IPS-18a (cell line): ENCODE measurements around the gene TYW1.
"Not testable (repeated sequence)": the region's sequence is repeated elsewhere in the genome, so short reads cannot be mapped to it uniquely, and the experiment has no call there.

Experiments used
- H3K27ac ChIP-seq: one replicate; pipeline ENCODE4 v1.5.1; 2013; ENCODE audit warnings: low read length
- H3K27me3 ChIP-seq: one replicate; pipeline ENCODE4 v1.6.1; 2013; ENCODE audit warnings: mild to moderate bottlenecking, low read length; ENCODE audit not compliant: control insufficient read depth, insufficient read depth
- H3K36me3 ChIP-seq: one replicate; pipeline ENCODE4 v1.6.1; 2013; ENCODE audit warnings: low read depth, low read length; ENCODE audit not compliant: control insufficient read depth
- H3K4me1 ChIP-seq: one replicate; pipeline ENCODE4 v1.6.1; 2013; ENCODE audit warnings: low read depth, low read length; ENCODE audit not compliant: control insufficient read depth
- H3K4me3 ChIP-seq: one replicate; pipeline ENCODE4 v1.5.1; 2013; ENCODE audit warnings: low read length
- H3K9ac ChIP-seq: one replicate; pipeline ENCODE4 v1.6.1; 2013; ENCODE audit warnings: mild to moderate bottlenecking, low read length, moderate library complexity
- H3K9me3 ChIP-seq: one replicate; pipeline ENCODE4 v1.6.1; 2013; ENCODE audit warnings: low read depth, low read length; ENCODE audit not compliant: control insufficient read depth

Gene TYW1, protein sequence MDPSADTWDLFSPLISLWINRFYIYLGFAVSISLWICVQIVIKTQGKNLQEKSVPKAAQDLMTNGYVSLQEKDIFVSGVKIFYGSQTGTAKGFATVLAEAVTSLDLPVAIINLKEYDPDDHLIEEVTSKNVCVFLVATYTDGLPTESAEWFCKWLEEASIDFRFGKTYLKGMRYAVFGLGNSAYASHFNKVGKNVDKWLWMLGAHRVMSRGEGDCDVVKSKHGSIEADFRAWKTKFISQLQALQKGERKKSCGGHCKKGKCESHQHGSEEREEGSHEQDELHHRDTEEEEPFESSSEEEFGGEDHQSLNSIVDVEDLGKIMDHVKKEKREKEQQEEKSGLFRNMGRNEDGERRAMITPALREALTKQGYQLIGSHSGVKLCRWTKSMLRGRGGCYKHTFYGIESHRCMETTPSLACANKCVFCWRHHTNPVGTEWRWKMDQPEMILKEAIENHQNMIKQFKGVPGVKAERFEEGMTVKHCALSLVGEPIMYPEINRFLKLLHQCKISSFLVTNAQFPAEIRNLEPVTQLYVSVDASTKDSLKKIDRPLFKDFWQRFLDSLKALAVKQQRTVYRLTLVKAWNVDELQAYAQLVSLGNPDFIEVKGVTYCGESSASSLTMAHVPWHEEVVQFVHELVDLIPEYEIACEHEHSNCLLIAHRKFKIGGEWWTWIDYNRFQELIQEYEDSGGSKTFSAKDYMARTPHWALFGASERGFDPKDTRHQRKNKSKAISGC

DNA sequence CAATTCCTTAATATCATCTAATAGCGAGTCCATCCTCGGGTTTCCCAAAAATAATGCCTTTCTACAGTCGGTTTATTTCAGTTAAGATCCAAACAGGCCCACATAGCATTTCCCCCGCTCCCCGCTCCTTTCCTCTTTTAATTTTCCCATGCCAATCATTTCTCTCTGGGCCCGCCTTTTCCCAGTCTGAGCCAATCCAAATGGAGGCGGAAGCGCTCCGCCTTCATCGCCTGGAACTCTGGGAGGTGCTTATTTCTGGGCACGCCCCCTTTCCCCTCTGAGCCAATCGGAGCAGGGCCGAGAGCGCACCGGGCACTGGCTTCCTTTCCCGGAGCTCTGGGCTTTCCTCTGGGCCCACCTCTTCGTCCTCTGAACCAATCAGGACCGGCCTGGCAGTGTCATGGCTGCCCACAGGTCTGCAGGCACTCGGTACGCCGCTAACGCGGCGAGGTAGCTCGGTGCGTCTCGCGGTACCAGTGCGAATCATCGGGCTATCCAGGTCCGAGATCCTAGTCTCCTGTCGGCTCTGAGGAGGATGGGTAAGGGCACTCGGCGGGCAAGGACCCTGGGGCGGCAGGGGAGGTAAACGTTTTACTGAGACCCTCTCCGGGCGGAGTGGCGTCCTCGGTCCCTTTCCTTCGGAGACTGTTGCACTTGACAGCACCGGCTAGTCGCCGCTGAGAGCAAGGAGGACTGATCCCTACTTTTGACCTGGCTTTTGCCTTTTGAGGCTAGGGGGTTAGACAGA is at the start of gene TYW1:
TYW1 (plus strand) TSS at position 390 of the 748 bp plus-strand sequence; CDS start at position 536, 146 bp downstream.
- H3K27me3 ChIP-seq, H3K9me3 ChIP-seq, H3K4me1 ChIP-seq, H3K27ac ChIP-seq: not testable (repeated sequence)
- H3K9ac ChIP-seq = peak within 1 kb of the TSS; percentile 78
- H3K36me3 ChIP-seq = peaks cover 10% of the 10 kb centered on the region
- peak within 1 kb of the TSS; percentile 94 for H3K4me3 ChIP-seq

DNA sequence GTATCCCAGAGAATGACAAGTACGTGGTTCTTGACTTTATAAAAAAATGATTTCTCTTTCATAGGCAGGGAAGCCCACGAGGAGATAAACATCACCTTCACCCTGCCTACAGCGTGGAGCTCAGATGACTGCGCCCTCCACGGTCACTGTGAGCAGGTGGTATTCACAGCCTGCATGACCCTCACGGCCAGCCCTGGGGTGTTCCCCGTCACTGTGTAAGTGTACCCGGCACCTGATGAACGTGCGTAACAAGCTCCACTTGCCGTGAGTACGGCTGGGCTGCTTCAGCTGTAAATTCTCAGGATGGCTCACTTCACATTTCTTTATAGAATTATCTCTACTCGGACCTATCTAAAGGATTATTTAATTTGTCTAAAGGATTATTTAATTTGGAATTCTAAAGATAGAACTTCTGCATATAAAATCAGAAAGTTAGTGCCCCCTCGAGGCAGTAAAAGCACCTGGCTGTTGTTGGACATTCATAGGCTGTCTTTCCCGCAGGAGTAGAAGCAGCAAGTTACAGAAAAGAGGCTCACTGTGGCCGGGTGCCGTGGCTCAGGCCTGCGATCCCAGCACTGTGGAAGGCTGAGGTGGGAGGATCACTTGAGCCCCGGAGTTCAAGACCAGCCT is 48.0 kb upstream of the TYW1 start:
- no peaks in the 10 kb centered on the region for H3K4me1 ChIP-seq
- H3K9me3 ChIP-seq = no peaks in the 10 kb centered on the region
- H3K9ac ChIP-seq = no peak overlapping the region
- no peaks in the 10 kb centered on the region for H3K27me3 ChIP-seq
- peaks cover 55% of the 10 kb centered on the region for H3K36me3 ChIP-seq
- H3K4me3 ChIP-seq = no peak overlapping the region
- H3K27ac ChIP-seq = no peak overlapping the region

DNA sequence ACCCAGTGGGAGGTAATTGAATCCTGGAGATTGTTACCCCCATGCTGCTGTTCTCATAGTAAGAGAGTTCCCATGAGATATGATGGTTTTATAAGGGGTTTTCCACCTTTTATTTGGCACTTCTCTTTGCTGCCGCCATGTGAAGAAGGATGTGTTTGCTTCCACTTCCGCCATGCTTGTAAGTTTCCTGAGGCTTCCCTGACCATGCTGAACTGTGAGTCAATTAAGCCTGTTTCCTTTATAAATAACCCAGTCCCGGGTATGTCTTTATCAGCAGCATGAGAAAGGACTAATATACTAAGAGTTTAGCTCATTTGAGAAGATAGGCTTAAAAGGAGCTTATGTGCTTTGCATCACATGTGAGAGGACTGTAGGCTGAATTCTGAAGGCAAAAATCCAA is 46.3 kb upstream of the TYW1 start:
- Histone ChIP-seq H3K9me3 (no peaks in the 10 kb centered on the region), H3K4me3 (no peak overlapping the region), H3K4me1 (no peaks in the 10 kb centered on the region), H3K9ac (no peak overlapping the region), H3K27ac (no peak overlapping the region), H3K36me3 (peaks cover 53% of the 10 kb centered on the region), H3K27me3 (no peaks in the 10 kb centered on the region)

DNA sequence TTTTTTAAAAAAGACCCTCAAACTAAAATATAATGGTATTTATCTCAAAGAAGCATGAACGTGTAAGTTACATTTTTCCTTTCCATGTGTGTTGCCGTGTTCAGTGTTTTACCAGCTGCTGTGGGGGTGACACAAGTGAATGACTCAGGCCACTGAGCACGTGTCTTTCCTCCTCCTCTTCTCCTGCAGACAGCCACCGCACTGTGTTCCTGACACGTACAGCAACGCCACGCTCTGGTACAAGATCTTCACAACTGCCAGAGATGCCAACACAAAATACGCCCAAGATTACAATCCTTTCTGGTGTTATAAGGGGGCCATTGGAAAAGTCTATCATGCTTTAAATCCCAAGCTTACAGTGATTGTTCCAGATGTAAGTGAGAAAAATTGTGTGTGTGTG is 45.9 kb upstream of the TYW1 start:
- Histone ChIP-seq H3K4me3 (no peak overlapping the region), H3K9ac (no peak overlapping the region), H3K4me1 (no peaks in the 10 kb centered on the region), H3K27ac (no peak overlapping the region), H3K9me3 (no peaks in the 10 kb centered on the region), H3K36me3 (peaks cover 55% of the 10 kb centered on the region), H3K27me3 (no peaks in the 10 kb centered on the region)

DNA sequence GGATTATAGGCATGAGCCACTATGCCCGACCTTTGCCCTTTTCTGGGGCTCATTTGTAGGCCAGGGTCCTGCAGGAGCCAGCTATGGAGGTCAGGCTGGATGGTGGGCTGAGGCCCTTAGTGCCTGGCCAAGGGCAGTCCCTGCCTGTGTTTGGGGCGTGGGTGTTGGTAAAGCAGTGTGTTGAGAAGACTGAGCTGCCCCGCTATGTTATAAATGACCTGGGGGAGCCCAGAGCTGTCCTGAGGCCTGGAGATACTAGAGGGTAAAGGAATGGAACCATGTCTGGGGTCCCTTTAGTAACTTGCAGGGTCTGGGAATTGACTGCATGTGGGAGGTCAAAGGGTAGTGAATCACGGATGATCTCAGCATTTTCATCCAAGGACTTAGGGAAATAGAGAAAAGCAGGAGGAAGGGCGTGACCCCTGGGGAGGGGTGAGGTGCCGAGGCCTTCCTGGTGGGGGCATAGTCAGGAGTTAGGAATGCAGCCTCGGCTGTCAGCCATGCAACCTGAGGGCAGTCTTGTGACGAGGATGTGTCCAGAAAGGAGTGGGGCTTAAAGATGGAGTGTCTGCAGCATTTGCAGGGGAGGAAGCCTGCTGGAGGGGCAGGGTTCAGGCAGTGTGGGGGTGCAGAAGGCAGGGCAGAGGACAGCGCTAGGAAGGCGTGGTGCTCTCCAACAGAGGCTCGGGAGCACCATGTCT is 44.1 kb upstream of the TYW1 start:
- H3K9me3 ChIP-seq = no peaks in the 10 kb centered on the region
- H3K27me3 ChIP-seq = no peaks in the 10 kb centered on the region
- H3K9ac ChIP-seq = no peak overlapping the region
- H3K4me1 ChIP-seq = no peaks in the 10 kb centered on the region
- H3K36me3 ChIP-seq = peaks cover 67% of the 10 kb centered on the region
- no peak overlapping the region for H3K4me3 ChIP-seq
- no peak overlapping the region for H3K27ac ChIP-seq

DNA sequence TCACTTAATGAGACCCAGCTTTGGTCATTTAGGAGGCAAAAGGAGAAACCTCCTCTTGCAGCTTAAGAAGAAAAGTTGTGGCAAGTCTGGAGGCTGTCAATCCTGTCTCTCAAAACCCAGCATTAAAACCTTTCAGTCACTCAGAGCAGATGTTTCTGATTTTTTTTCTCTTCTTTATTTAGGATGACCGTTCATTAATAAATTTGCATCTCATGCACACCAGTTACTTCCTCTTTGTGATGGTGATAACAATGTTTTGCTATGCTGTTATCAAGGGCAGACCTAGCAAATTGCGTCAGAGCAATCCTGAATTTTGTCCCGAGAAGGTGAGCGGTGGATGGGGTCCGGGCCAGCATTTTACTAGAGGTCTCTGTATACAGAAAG is 43.6 kb upstream of the TYW1 start:
- H3K9ac ChIP-seq = no peak overlapping the region
- no peak overlapping the region for H3K4me3 ChIP-seq
- no peaks in the 10 kb centered on the region for H3K27me3 ChIP-seq
- H3K36me3 ChIP-seq = peaks cover 72% of the 10 kb centered on the region
- H3K9me3 ChIP-seq = no peaks in the 10 kb centered on the region
- H3K27ac ChIP-seq = no peak overlapping the region
- no peaks in the 10 kb centered on the region for H3K4me1 ChIP-seq

DNA sequence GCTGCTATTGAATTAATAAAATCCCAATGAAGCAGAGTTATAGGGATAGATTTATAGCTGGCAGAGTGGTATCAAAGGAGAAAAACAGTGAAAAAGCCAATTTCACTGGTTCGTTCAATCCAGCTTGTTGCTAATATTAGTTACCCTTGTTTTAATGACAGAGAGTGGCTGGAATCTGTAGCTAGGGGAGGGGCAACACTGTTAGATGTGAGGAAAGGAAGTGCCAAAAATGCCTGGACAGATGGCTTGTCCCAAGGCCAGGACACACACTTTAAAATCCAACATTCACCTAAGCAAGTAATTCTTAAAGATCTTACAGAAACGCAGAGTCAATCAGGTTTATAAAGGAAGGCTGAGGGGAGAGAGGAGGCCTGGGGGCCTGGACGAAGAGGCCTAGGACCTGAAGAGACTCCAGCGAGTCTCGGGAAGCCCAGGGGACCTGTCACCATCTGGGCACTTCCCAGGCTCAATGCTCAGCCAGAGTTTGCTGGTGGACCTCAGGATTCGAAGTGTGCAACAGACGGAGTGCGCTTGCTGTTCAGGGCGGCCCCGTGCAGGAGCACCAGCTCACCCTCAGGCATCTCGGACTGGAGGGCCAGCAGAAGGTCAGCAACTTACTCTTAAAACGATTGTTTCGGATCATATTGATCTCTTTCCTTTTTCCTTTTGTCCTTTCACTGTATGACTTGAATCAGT is 38.9 kb upstream of the TYW1 start:
- no peak overlapping the region for H3K27ac ChIP-seq
- no peaks in the 10 kb centered on the region for H3K9me3 ChIP-seq
- H3K4me1 ChIP-seq = no peaks in the 10 kb centered on the region
- no peak overlapping the region for H3K9ac ChIP-seq
- H3K4me3 ChIP-seq = no peak overlapping the region
- no peaks in the 10 kb centered on the region for H3K27me3 ChIP-seq
- peaks cover 45% of the 10 kb centered on the region for H3K36me3 ChIP-seq

DNA sequence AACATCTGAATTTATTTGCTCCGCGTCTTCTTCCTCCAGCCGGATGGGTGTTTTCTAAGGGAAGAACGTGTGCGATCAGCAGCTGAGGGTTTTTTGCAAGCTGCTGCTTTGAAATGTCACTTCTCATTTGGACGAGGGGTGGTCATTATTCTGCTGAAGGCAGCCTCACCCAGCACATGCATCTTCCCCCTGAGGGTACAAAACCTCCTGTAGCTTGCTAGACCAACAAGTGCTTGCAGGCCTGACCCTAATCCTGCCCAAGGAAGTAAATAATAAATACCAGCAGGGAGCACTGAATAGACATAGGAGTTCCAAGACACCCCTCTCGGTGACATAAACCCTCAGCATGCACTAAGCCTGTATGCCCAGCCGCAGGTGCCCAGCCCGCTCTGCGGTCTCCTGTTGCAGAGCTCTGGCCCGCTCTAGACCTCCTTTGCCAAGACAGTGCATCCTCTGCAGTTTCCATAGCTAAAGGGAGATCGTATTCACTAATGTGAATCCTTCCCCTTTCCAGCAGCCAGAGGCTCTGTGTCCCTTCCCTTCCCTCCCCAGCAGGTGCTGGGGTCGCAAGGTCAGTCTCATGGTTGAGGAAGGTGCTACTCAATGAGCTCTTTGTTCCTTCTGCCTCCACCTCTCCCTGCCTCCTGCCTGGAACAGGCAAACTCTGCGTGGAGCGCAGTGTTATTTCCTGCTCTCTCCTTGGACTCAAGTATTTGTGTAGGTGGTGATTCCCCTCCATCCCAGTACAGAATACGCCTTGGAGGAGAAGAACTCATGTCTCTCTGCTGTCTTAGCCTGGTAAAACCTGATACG is 37.9 kb upstream of the TYW1 start:
- Histone ChIP-seq H3K4me1 (no peaks in the 10 kb centered on the region), H3K27me3 (no peaks in the 10 kb centered on the region)

DNA sequence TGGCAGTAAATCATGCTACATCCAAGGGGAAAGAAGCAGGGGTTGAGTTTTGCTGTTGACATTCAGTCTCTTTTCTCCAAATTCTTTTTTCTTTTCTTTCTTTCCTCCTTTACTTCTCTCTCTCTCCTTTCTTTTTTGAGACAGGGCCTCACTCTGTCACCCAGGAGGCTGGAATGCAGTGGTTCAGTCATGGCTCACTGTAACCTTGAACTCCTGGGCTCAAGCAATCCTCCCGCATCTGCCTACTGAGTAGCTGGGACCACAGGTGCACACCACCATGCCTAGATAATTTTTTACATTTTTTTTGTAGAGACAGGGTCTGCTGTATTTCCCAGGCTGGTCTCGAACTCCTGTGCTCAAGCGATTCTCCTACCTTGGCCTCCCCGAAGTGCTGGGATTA is 36.4 kb upstream of the TYW1 start:
- Histone ChIP-seq H3K36me3 (peaks cover 29% of the 10 kb centered on the region), H3K9me3 (no peaks in the 10 kb centered on the region), H3K27me3 (no peaks in the 10 kb centered on the region), H3K27ac (no peak overlapping the region), H3K4me1 (no peaks in the 10 kb centered on the region), H3K9ac (no peak overlapping the region), H3K4me3 (no peak overlapping the region)

More for the DNA sequence above, 37.9 kb upstream of the TYW1 start:
- Histone ChIP-seq H3K27ac (no peak overlapping the region), H3K9ac (no peak overlapping the region), H3K9me3 (no peaks in the 10 kb centered on the region), H3K36me3 (peaks cover 36% of the 10 kb centered on the region), H3K4me3 (no peak overlapping the region)

DNA sequence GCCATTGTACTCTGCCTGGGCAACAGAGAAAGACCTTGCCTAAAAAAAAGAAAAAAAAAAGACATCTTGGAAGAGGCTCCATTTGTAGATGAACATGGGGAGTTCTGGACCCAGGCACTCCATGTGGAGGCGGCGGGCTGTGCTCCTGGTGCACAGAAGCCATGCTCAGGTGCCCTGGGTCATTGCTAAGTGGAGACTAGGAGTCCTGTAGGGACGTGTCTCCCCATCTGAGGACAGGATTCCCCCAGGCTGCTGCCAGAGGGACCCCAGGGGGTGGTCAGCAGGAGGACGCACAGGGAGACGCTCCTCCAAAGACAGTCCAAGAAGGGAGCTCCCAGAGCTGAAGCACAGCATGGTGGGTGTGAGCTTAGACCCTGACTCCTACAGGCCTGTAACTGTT is 35.5 kb upstream of the TYW1 start:
- no peak overlapping the region for H3K27ac ChIP-seq
- no peaks in the 10 kb centered on the region for H3K4me1 ChIP-seq
- H3K9me3 ChIP-seq = no peaks in the 10 kb centered on the region
- no peak overlapping the region for H3K9ac ChIP-seq
- H3K36me3 ChIP-seq = peaks cover 20% of the 10 kb centered on the region
- no peak overlapping the region for H3K4me3 ChIP-seq
- H3K27me3 ChIP-seq = no peaks in the 10 kb centered on the region
